Esophagus squamous epithelium (tissue), 5 donors: ENCODE results near the gene ITIH5. TPM values are rescaled to one million over a fixed set of nuclear protein-coding genes. Genes with fewer than 3 reads are reported as not detected.

Experiments
- DNase-seq: peaks from one replicate; lab custom pipeline; 2025; lab: John Stamatoyannopoulos, UW
- H3K27ac ChIP-seq, 4 donors: fragments of 200-600 bp; sonication (generic); one replicate each; pipeline ENCODE4 v1.5.1; 2016 to 2019; ENCODE audit warnings: mild to moderate bottlenecking in 1 of 4
- H3K27me3 ChIP-seq, 4 donors: fragments of 200-600 bp; sonication (generic); 1 replicate in 3 of 4; 2 replicates in 1 of 4; pipeline versions ENCODE4 v1.5.1 to v1.6.0; 2017 to 2021; ENCODE audit warnings: antibody characterized with exemption in 1 of 4
- H3K36me3 ChIP-seq, 3 donors: fragments of 200-600 bp; sonication (generic); one replicate each; pipeline ENCODE4 v1.5.1; 2016 to 2019
- H3K4me1 ChIP-seq, 3 donors: fragments of 200-600 bp; sonication (generic); one replicate each; pipeline ENCODE4 v1.5.1; 2017 to 2019
- H3K4me3 ChIP-seq, 4 donors: fragments of 200-600 bp; sonication (generic); 1 replicate in 3 of 4; 2 replicates in 1 of 4; pipeline ENCODE4 v1.5.1; 2016 to 2019; ENCODE audit warnings: mild to moderate bottlenecking in 2 of 4, moderate library complexity in 1 of 4
- H3K9me3 ChIP-seq, 3 donors: fragments of 200-600 bp; sonication (generic); one replicate each; pipeline ENCODE4 v1.5.1; 2016 to 2019
- POLR2A ChIP-seq, 4 donors: fragments of 450-650 bp; IDR thresholded peaks; one replicate each; pipeline ENCODE4 v1.6.1; 2017; ENCODE audit warnings: antibody characterized with exemption in 4 of 4, mild to moderate bottlenecking in 4 of 4, moderate library complexity in 3 of 4
- WGBS, 2 donors: methylation state at CpG; one replicate each; pipeline ENCODE4 v1.1.5; 2018; 5-methylcytosine and 5-hydroxymethylcytosine counted together
- intact Hi-C: fragments of 100-400 bp; cut with DNase I; formaldehyde crosslinking; loops from one replicate; pipeline ENCODE4 v1.15.0; 2022
- total RNA-seq, 4 donors: library from RNA; depleted of rRNA; stranded (reverse); fragments of >200 nt; gene quantifications; one replicate each; pipeline ENCODE4 v1.1.0, GENCODE V29; 2016
- TF ChIP-seq, protein P1 (sequence below), 6 experiments: fragments of 450-650 bp in 4 of 6; fragments of 200-600 bp in 2 of 6; sonication (generic) in 2 of 6; IDR thresholded peaks; one replicate each; pipeline ENCODE4 v1.5.1; 2016 to 2019; ENCODE audit warnings: antibody characterized with exemption in 6 of 6, mild to moderate bottlenecking in 4 of 6, moderate library complexity in 4 of 6
- donor health status: DM: yes; HTN: yes; CAD: no.

ITIH5 gene
- total RNA-seq, 4 donors from 2014 or later, result 2.2 to 21.4 (median 3.3) TPM

- no peak overlapping the region for H3K27ac ChIP-seq
Measured at GRCh38 chr10:7651853-7652470, 14.8 kb downstream of the ITIH5 start.

DNA sequence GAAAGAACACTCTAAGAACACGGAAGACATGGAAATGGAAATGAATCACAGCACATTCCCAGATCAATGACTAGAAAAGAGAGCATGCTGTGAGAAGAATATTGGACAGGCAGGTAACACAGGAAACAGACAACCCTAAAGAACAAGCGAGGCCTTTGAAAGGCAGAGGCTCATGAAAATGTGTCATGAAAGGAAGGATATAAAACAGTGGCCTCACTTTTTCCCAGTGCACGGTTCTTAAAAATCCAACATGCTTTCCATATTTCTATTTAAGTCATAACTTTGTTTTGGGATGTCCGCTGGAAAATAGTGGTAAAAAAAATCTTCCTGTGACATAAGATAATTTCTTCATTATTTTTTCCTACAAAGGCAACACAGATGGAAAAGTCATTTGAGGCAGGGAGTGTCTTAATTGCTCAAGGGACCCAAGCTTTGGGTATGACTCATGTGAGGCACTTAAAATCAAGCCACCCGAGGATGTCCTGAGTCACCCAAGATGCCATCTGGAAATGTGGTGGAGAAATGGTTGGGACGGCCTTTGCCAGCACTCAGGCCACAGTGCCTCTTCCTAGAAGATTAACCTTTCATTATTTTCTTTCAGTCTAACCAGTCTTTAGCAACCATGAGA, 17.0 kb downstream of the ITIH5 start:
- TF ChIP-seq, protein P1, sequence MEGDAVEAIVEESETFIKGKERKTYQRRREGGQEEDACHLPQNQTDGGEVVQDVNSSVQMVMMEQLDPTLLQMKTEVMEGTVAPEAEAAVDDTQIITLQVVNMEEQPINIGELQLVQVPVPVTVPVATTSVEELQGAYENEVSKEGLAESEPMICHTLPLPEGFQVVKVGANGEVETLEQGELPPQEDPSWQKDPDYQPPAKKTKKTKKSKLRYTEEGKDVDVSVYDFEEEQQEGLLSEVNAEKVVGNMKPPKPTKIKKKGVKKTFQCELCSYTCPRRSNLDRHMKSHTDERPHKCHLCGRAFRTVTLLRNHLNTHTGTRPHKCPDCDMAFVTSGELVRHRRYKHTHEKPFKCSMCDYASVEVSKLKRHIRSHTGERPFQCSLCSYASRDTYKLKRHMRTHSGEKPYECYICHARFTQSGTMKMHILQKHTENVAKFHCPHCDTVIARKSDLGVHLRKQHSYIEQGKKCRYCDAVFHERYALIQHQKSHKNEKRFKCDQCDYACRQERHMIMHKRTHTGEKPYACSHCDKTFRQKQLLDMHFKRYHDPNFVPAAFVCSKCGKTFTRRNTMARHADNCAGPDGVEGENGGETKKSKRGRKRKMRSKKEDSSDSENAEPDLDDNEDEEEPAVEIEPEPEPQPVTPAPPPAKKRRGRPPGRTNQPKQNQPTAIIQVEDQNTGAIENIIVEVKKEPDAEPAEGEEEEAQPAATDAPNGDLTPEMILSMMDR (IDR thresholded peaks at IDR 0.05), result no peak
- no peak for TF ChIP-seq POLR2A (IDR thresholded peaks at IDR 0.05)
- peaks cover 0 to 18% (median 0%) of the 10 kb centered on the region in 4 donors for H3K27me3 ChIP-seq
- no peaks in the 10 kb centered on the region for H3K9me3 ChIP-seq
- intact Hi-C loops, result no loop called here
- H3K27ac ChIP-seq, result peak overlapping the region in 2 of 4 donors; percentile 20 to 57
- no peaks in the 10 kb centered on the region for H3K36me3 ChIP-seq
- 59 to 60% methylated on average over 6 of the region's 6 CpGs for WGBS, 2 donors
- no peak for DNase-seq
- H3K4me3 ChIP-seq, result no peak overlapping the region
- H3K4me1 ChIP-seq, result no peaks in the 10 kb centered on the region

More at GRCh38 chr10:7651853-7652470, 14.8 kb downstream of the ITIH5 start:
- no peak overlapping the region for H3K4me3 ChIP-seq
- H3K4me1 ChIP-seq, result no peaks in the 10 kb centered on the region
- no peaks in the 10 kb centered on the region for H3K9me3 ChIP-seq
- TF ChIP-seq POLR2A (IDR thresholded peaks at IDR 0.05), result no peak
- TF ChIP-seq, protein P1 (IDR thresholded peaks at IDR 0.05), result no peak
- no peaks in the 10 kb centered on the region for H3K36me3 ChIP-seq
- WGBS, 2 donors, result 80 to 82% methylated on average over 7 of the region's 7 CpGs
- no peak for DNase-seq
- intact Hi-C loops, result no loop called here
- peaks cover 0 to 18% (median 0%) of the 10 kb centered on the region in 4 donors for H3K27me3 ChIP-seq

- no peaks in the 10 kb centered on the region for H3K9me3 ChIP-seq
- H3K4me3 ChIP-seq, result no peak overlapping the region
- no peak for DNase-seq
- TF ChIP-seq POLR2A (IDR thresholded peaks at IDR 0.05), result no peak
- TF ChIP-seq, protein P1 (IDR thresholded peaks at IDR 0.05), result no peak
- H3K4me1 ChIP-seq, result no peaks in the 10 kb centered on the region
- WGBS, 2 donors, result 68 to 92% methylated on average over 3 to 4 of the region's 4 CpGs
- H3K27ac ChIP-seq, result no peak overlapping the region
- intact Hi-C loops, result no loop called here
- H3K27me3 ChIP-seq, result peaks cover 0 to 5% (median 0%) of the 10 kb centered on the region in 4 donors
- H3K36me3 ChIP-seq, result no peaks in the 10 kb centered on the region
Measured at GRCh38 chr10:7647062-7647664, 19.6 kb downstream of the ITIH5 start.

GRCh38 chr10:7642491-7643011, 24.2 kb downstream of the ITIH5 start:
- WGBS, 2 donors, result 69 to 78% methylated on average over 5 of the region's 5 CpGs
- Histone ChIP-seq H3K4me1 (no peaks in the 10 kb centered on the region), H3K9me3 (no peaks in the 10 kb centered on the region), H3K4me3 (no peak overlapping the region), H3K36me3 (peaks cover 0 to 16% (median 0%) of the 10 kb centered on the region in 3 donors), H3K27ac (no peak overlapping the region), H3K27me3 (no peaks in the 10 kb centered on the region)
- no peak for DNase-seq
- TF ChIP-seq, protein P1 (IDR thresholded peaks at IDR 0.05), result no peak
- no peak for TF ChIP-seq POLR2A (IDR thresholded peaks at IDR 0.05)
- intact Hi-C loops, result no loop called here
